PFSK-1 (cell line): ENCODE measurements around the gene ACSF2.

Experiments
- FOXP2 ChIP-seq: optimal IDR thresholded peaks from 2 replicates; pipeline ENCODE3; 2011; ENCODE audit warnings: borderline replicate concordance, control low read depth, inconsistent platforms; ENCODE audit not compliant: insufficient read depth; ENCODE audit errors: extremely low read length, extremely low read depth
- POLR2AphosphoS5 ChIP-seq: IDR thresholded peaks from 2 replicates; pipeline ENCODE4 v1.6.1; 2012; ENCODE audit warnings: low read depth, mild to moderate bottlenecking, control low read depth, low read length, moderate library complexity
- REST ChIP-seq, 2 experiments: IDR thresholded peaks; 2 replicates each; pipeline versions ENCODE4 v1.6.1 to v1.8.0; 2011 to 2012; ENCODE audit warnings: low read depth in 2 of 2, low read length in 2 of 2, control low read depth in 1 of 2, inconsistent platforms in 1 of 2, mild to moderate bottlenecking in 1 of 2, moderate library complexity in 1 of 2; ENCODE audit not compliant: insufficient read depth in 1 of 2
- SIN3A ChIP-seq: IDR thresholded peaks from 2 replicates; pipeline ENCODE4 v1.6.1; 2012; ENCODE audit warnings: mild to moderate bottlenecking, low read length, moderate library complexity, borderline replicate concordance; ENCODE audit not compliant: insufficient read depth
- TAF1 ChIP-seq: IDR thresholded peaks from 2 replicates; pipeline ENCODE4 v1.6.1; 2012; ENCODE audit warnings: low read length, control low read depth, borderline replicate concordance; ENCODE audit not compliant: insufficient read depth

The ACSF2 gene

GRCh38 chr17:50453901-50454300 lies 27.9 kb downstream of the ACSF2 start:
- TF ChIP-seq SIN3A (no peak), REST (IDR thresholded peaks at IDR 0.05; ENCODE audit: insufficient read depth in 1 of 2, low read depth in 2 of 2, low read length in 2 of 2) (no peak), TAF1 (no peak), POLR2AphosphoS5 (no peak), FOXP2 (no peak)

- TF ChIP-seq FOXP2, result no peak
- no peak for TF ChIP-seq TAF1
- no peak for TF ChIP-seq REST (IDR thresholded peaks at IDR 0.05; ENCODE audit: insufficient read depth in 1 of 2, low read depth in 2 of 2, low read length in 2 of 2)
- no peak for TF ChIP-seq SIN3A
These were observed 31.6 kb downstream of the ACSF2 start for GRCh38 chr17:50457621-50458020.

- TF ChIP-seq TAF1 (no peak), REST (IDR thresholded peaks at IDR 0.05; ENCODE audit: insufficient read depth in 1 of 2, low read depth in 2 of 2, low read length in 2 of 2) (no peak), SIN3A (no peak), POLR2AphosphoS5 (no peak), FOXP2 (no peak)
These were observed 32.3 kb downstream of the ACSF2 start for GRCh38 chr17:50458270-50458669.

GRCh38 chr17:50458701-50459676 lies 33.0 kb downstream of the ACSF2 start:
- TF ChIP-seq TAF1, result no peak
- no peak for TF ChIP-seq FOXP2
- TF ChIP-seq REST (IDR thresholded peaks at IDR 0.05; ENCODE audit: insufficient read depth in 1 of 2, low read depth in 2 of 2, low read length in 2 of 2), result no peak
- TF ChIP-seq SIN3A, result no peak
- TF ChIP-seq POLR2AphosphoS5, result no peak
